ENCODE results near the gene PPRC1. TPM values are rescaled to one million over a fixed set of nuclear protein-coding genes. Genes with fewer than 3 reads are reported as not detected.

PPRC1 gene
- total RNA-seq, 1 experiment from 2014 or later = 43.9 TPM

DNA sequence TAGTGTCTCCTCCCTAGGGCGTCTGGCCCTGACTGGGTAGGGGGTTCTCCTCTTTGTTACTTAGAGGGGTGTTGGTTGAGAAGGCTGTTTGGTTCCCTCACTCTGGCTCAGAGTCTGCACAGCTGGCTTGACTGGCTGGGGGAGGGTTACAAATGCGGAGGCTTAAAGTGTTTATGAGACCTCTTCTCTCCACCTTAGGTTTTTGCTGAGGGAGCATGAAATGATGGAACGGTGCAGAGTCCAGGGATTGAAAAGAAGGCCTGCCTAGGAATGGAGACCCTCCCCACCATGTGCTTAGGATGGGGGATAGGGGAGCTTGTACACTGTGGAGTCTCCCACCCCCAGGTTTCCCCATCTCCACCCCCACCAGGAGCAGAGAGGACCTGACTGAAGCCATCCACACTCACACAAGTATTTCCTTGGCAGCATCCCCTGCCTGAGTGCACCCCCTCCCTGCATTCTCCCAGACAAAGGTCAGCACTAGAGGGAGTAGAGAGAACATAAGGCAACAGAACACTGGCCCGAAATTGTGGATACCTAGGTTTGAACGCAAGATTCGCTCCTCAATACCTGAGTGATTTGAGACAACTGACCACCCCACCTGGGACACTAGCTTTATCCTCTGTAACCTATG, 11.0 kb upstream of the PPRC1 start:
- TF ChIP-seq, protein P1, sequence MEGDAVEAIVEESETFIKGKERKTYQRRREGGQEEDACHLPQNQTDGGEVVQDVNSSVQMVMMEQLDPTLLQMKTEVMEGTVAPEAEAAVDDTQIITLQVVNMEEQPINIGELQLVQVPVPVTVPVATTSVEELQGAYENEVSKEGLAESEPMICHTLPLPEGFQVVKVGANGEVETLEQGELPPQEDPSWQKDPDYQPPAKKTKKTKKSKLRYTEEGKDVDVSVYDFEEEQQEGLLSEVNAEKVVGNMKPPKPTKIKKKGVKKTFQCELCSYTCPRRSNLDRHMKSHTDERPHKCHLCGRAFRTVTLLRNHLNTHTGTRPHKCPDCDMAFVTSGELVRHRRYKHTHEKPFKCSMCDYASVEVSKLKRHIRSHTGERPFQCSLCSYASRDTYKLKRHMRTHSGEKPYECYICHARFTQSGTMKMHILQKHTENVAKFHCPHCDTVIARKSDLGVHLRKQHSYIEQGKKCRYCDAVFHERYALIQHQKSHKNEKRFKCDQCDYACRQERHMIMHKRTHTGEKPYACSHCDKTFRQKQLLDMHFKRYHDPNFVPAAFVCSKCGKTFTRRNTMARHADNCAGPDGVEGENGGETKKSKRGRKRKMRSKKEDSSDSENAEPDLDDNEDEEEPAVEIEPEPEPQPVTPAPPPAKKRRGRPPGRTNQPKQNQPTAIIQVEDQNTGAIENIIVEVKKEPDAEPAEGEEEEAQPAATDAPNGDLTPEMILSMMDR (IDR thresholded peaks at IDR 0.05; ENCODE audit: unreplicated experiment) = no peak
- no peak overlapping the region for H3K27ac Mint-ChIP-seq (ENCODE audit: unreplicated experiment)
- intact Hi-C loops (cut with micrococcal nuclease; ENCODE audit: unreplicated experiment) = no loop called here
- CTCF ChIA-PET = no interaction called here
- H3K27me3 Mint-ChIP-seq (ENCODE audit: unreplicated experiment) = no peaks in the 10 kb centered on the region
- no peaks in the 10 kb centered on the region for H3K9me3 Mint-ChIP-seq (ENCODE audit: low read depth, unreplicated experiment)
- BruUV-seq (replicated peaks) = no TSS peak
- peaks cover 18% of the 10 kb centered on the region for H3K4me1 Mint-ChIP-seq (ENCODE audit: low read depth, unreplicated experiment)
- H3K4me3 Mint-ChIP-seq (ENCODE audit: low read depth, unreplicated experiment) = no peak overlapping the region
- DNase-seq = no peak
- peaks cover 6% of the 10 kb centered on the region for H3K36me3 Mint-ChIP-seq (ENCODE audit: insufficient read depth, unreplicated experiment)

DNA sequence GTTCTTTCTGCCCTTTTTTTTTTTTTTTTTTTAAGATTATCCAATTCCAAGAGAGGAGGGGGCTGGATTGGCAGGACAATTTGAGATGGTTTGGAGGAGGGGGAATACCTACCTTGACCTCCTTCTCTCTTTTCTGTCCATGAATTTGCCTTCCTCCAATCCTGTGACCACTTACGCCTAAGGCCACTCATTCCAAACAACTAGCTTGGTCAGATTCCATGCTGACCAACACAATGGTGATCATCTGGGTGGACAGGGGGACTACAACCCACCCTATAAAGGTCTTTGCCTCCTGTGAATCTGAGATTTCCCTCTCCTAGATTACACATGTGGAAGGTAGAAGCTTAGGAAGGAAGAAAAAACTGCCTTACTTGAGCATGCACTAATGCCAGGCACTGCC, 10.4 kb upstream of the PPRC1 start:
- H3K4me3 Mint-ChIP-seq (ENCODE audit: low read depth, unreplicated experiment) = no peak overlapping the region
- no peak for DNase-seq
- no peak overlapping the region for H3K27ac Mint-ChIP-seq (ENCODE audit: unreplicated experiment)

DNA sequence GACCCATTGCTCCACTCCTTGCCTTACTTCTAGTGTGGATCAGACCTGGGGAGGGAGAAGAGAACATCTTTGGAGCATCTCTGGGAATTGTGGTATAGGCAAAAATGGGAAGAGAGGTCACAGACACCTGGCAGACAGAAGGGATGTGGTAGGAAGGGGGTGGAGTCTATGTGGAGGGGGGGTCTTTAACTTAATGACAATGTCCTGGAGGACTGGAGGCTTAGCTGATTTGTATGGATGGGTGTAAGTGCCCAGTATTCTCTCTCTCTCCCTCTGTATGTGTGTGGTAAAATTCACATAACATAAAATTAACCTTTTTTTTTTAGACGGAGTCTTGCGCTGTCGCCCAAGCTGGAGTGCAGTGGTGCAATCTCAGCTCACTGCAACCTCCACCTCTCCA, 9.6 kb upstream of the PPRC1 start:
- DNase-seq = no peak
- CTCF ChIA-PET = interaction anchor here (0.7 kb wide), 1 partner anchor 267 kb away, joined by 4 read pairs; no protein-coding TSS in a partner anchor
- intact Hi-C loops (cut with micrococcal nuclease; ENCODE audit: unreplicated experiment) = no loop called here
- H3K27me3 Mint-ChIP-seq (ENCODE audit: unreplicated experiment) = no peaks in the 10 kb centered on the region
- peaks cover 6% of the 10 kb centered on the region for H3K36me3 Mint-ChIP-seq (ENCODE audit: insufficient read depth, unreplicated experiment)
- no peak overlapping the region for H3K4me3 Mint-ChIP-seq (ENCODE audit: low read depth, unreplicated experiment)
- H3K27ac Mint-ChIP-seq (ENCODE audit: unreplicated experiment) = no peak overlapping the region
- no peaks in the 10 kb centered on the region for H3K9me3 Mint-ChIP-seq (ENCODE audit: low read depth, unreplicated experiment)
- no TSS peak for BruUV-seq (replicated peaks)
- H3K4me1 Mint-ChIP-seq (ENCODE audit: low read depth, unreplicated experiment) = peaks cover 5% of the 10 kb centered on the region
- TF ChIP-seq, protein P1 (IDR thresholded peaks at IDR 0.05; ENCODE audit: unreplicated experiment) = no peak

More for the DNA sequence above, 10.4 kb upstream of the PPRC1 start:
- Mint-ChIP-seq H3K9me3 (ENCODE audit: low read depth, unreplicated experiment) (no peaks in the 10 kb centered on the region), H3K4me1 (ENCODE audit: low read depth, unreplicated experiment) (peaks cover 12% of the 10 kb centered on the region), H3K27me3 (ENCODE audit: unreplicated experiment) (no peaks in the 10 kb centered on the region), H3K36me3 (ENCODE audit: insufficient read depth, unreplicated experiment) (peaks cover 6% of the 10 kb centered on the region)
- CTCF ChIA-PET = no interaction called here
- BruUV-seq (replicated peaks) = no TSS peak
- intact Hi-C loops (cut with micrococcal nuclease; ENCODE audit: unreplicated experiment) = no loop called here
- TF ChIP-seq, protein P1 (IDR thresholded peaks at IDR 0.05; ENCODE audit: unreplicated experiment) = no peak

DNA sequence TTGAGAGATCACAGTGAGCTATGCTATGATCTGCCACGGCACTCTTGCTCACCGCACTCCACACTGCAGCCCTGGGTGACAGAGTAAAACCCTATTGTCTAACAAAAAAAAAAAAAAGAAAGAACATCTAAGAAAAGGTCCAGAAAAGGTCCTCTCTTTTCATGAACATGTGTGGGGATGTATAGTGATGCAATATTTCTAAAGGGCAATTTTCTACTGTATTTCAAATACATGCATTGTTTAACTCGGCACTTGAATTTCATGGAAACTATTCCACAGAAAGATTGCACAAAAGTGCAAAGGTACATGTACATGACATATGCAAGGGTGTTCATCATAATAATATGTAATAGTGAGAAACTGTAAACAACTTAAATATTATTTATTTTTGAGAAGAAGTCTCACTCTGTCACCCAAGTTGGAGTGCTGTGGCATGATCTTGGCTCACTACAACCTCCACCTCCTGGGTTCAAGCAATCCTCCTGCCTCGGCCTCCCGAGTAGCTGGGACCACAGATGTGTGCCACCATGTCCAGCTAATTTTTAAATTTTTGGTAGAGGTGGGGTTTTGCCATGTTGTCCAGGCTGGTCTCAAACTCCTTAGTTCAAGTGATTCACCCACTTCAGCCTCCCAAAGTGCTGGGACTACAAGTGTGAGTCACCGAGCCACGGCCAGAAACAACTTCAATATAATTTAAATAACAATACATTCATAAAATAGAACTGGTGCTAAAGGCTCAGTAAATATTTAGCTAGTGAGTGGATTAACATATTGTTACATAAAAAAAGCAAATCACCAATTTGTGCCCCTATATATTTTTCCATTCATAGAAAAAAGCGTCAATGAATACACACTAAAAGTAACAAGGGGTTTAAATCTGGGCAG, 1.3 kb upstream of the PPRC1 start:
- Mint-ChIP-seq H3K4me1 (ENCODE audit: low read depth, unreplicated experiment) (peaks cover 18% of the 10 kb centered on the region), H3K4me3 (ENCODE audit: low read depth, unreplicated experiment) (peak overlapping the region; percentile 98), H3K27me3 (ENCODE audit: unreplicated experiment) (no peaks in the 10 kb centered on the region), H3K27ac (ENCODE audit: unreplicated experiment) (no peak overlapping the region), H3K36me3 (ENCODE audit: insufficient read depth, unreplicated experiment) (peaks cover 20% of the 10 kb centered on the region), H3K9me3 (ENCODE audit: low read depth, unreplicated experiment) (no peaks in the 10 kb centered on the region)
- CTCF ChIA-PET = no interaction called here
- no peak for DNase-seq
- BruUV-seq (replicated peaks) = no TSS peak
- intact Hi-C loops (cut with micrococcal nuclease; ENCODE audit: unreplicated experiment) = loop anchor here (2.0 kb wide), 1 partner anchor 21 kb away; the partner anchor contains the start of gene NOLC1
- TF ChIP-seq, protein P1 (IDR thresholded peaks at IDR 0.05; ENCODE audit: unreplicated experiment) = no peak

All from Calu3 (cell line).